ENCODE results near the gene SYTL2.

Gene SYTL2

DNA sequence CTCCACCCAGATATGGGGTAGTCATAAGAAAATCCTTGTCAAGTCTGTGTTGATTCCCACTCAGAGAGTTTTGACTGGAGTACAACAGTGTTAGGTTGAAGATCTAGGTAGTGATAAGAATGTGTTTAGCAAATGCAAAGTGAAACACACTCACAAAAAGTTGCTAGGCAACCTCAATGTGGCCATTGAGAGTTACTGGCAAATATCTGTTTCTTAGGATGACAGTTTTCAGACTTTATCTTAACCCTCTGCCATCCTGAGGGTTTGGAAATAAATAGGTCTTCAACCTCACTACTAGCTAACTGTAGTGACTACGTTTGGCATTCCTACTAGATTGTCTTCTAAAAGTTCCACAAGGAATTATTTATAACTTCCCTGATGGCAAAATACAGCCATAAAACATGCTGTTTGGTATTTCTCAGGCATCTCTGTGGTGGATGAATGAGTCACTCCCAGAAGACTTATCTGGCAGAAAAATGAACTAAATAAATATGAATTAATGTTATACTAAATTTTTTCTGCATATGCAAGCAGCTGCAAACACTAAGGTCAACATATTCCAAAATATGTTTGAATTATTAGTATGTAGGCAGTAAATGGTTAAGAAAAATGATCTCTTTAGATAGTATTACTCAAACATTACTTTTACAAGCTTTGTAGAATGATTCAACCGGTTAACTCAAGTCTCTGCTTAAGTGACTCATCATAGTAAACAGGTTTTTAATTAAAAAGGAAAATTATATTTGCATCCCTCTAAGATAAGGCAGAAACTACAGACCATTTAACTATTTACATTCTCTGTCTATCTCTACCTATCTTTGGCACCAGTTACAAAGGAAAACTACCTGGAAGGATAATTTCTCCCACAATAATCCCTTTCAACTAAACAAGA lies 17.1 kb upstream of the SYTL2 start:
- DNase-seq = no peak

DNA sequence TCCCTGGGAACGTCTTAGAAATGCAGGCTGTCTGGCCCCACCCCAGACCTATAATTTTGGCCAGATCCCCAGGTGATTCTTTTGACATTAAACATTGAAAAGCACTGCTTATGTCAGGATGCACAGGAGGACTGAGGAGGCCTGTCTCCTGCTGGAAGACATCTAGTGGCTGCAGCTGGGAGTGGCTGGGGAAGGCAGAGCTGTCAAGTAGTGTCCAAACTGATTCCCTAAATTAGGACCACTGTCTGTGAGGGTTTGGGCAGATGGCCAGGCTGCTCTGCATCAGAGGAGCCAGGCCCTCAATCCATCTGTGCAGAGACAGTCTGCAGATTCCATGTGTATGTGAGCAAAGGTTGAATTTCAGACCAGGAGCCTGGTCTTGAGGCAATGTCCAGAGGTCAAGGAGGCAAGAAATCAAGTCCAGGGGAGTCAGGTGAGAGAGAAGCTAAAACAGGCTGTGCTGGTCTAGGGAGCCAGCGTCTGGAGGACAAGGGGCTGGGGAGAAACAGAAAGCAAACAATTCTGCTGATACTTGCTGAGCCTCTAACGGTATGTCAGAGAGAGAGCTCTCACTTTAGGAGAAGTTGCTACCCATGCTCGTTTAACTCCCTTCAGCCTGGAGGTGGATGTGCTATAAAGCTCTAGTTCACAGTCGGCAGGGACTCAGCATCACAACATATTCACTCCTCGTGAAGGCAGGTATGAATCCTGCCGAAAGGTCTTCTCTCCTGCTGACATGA lies 15.3 kb upstream of the SYTL2 start:
- DNase-seq = no peak

DNA sequence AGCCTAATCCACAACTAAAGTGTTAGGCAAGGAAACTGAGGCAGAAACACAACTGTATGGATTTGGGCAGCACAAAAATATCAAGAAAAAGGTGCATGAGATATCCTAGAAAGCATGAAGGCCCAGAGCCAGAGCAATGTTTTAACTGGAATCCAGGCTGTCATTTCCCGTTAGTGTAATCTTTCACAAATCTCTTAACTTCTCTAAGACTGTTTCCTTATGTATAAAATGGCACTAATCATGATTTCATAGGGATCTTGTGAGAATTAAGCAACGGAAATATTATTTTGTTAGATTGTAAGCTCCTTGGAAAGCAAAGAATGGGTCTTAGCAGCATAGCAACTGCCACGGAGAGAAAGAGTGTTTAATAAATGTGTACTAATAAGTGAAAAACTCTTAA lies 14.7 kb upstream of the SYTL2 start:
- DNase-seq = no peak

DNA sequence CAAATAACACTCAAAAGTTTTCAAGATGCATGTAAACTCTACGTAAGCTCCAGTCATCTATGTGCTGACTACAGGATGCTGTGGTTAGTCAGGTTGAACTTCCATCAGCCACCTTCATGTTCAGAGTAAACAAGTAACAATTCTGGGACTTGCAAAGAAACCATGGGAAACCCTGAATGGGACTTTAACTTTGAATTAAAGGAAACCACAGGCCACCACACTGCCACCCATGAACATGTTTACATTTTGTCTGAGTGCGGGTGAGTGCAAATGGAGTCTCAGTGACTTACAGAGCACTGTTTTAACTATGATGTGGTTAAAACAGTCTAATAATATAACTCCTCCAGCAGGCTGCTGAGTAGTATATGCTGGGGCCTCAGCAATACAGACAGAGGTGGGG lies 12.9 kb upstream of the SYTL2 start:
- DNase-seq = no peak

DNA sequence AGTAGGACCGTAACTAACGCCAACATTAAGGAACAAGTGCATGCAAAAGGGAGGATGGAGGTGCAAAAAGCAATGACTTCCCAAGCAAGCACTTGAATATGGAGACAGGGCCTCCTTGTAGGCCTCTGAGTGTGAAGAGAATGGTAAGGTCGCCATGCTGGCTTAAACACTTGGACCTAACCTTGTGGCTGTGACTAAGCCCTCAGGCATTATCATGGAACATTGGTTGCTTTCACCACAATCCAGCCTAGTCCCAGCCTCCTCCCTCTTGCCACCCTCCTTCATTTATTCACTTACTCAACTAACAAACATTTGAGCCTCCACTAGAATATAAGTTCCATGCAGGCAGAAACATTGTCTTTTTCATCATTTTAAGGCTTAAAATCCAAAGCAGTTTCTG lies 11.9 kb upstream of the SYTL2 start:
- no peak for DNase-seq

DNA sequence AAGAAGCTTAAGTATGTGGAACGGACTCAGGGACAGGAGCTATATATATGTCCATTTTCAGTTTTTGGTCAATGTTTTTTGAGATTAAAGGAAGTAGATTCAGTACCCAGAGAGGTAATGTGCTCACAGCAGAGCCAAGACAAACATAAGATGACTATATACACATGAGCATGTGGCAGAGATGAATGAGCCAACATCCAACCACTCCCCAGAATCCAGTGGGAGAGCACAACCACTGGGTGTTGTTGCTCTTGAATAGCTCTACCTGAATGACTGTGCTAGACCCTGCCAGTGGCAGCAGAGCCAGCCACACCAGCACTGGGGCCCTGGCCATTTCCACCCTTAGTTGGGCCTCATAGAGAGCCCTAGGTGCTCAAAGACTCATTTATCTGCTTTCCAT lies 10.7 kb upstream of the SYTL2 start:
- no peak for DNase-seq

DNA sequence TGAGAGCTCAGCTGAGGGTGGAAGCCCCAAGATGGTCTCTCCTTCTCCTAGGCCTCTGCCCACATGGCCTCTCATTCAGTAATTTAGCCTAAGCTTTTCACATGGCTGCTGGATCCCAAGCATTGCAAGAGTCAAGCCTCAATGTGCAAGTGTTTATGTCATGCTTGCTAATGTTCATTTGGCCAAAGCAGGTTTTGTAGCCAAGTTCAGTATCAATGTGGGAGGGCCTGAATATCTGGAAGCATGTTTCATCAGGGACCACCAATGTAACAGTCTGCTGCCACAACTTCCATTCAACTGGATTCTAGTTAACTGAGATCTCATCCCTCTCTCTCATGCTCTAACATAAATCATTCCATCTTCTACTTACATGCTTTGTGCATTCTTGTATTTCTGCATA lies 8.5 kb upstream of the SYTL2 start:
- DNase-seq = no peak

DNA sequence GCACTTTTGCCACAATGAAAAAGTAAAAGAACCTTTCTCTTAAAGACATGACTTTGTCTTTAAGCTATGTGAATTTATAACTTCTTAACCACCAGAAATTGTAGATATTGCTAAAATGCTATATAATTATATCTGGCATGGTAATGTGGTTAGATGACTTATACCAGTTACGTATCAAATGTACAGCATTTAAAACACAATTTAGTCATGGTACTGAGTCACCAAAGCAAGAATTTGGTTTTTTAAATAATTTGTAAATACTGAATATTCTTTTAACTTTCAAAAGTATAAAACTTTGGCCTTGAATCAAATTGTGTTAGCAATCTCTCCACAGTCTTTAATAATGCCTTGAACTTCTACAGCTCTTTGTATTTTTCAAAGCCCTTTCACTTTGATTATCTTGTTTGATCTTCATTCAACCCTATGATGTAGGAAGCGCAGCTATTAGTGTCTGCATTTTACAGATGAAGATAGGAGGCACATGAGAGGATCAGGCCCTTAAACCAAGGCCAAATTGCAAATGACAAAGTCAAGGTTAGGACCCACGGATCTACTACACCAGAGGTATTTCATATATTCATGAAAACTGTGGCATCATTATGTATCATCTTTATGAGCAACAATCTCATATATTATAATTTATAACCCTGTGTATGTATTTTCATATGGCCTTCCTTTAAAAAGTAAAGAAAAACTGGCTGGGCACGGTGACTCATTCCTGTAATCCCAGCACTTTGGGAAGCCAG lies 4.4 kb upstream of the SYTL2 start:
- no peak for DNase-seq

DNA sequence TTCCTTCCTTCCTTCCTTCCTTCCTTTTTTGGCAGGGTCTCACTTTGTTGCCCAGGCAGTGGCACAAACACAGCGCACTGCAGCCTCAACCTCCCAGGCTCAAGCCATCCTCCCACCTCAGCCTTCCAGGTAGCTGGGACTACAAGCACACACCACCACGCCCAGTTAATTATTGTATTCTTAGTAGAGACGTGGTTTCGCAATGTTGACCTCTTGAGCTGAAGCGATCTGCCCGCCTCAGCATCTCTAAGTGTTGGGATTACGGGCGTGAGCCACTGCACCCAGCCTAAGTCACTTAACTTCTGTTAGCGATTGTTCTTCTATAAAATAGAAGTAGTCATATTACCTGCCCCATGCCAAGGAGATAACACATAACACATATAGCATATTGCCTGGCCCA lies 2.8 kb upstream of the SYTL2 start:
- peak; percentile 17 for DNase-seq

DNA sequence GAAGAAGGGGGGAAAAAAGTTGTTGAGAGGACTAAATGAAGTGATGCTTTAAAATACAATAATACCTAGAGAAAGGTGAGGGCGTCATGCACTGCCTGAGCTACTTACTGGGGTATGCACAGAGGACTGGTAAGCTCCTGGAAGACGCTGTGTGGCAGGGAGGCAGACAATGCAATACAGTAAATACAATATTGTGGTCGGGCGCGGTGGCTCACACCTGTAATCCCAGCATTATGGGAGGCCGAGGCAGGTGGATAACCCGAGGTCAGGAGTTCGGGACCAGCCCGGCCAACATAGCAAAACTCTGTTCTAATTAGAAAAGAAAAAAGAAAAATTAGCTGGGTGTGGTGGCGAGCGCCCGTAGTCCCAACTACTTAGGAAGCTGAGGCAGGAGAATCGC lies 683 bp upstream of the SYTL2 start:
- DNase-seq = no peak

DNA sequence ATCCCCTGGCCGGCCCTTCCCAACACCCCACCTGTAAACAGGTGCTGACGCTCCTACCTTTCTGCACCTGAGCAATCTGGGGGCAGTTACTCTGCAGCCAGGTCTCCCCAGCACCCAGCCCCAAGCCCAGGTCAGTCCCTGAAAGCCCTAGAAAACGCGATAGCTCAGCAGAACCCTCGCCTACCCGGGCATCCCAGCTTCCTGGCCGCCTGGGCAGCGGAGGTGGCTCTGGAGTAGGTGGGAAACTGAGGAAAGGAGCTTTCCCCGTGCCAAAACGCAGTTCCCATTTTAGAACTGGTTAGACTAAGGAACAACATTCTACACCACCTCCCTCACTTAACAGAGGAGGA lies 445 bp downstream of the SYTL2 start:
- DNase-seq = no peak

DNA sequence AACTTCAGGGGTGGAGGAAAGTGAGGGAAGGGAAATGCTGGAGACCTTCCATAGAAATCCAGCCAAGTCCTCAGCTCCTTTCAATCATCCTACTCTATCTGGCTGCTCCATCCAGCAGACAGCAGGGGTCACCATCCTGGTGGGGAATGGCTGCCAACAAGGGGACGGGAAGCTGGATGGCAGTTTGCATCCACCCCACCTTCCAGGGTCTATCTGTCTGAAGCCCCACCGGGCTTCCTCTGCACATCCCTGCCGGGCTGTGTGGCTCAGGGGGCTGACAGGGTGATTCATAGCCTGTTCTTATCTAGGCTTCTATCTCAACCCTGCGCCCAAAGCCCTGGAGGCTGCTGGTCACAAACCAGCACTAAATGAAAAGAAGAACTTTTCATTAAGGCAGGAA lies 1.1 kb downstream of the SYTL2 start:
- no peak for DNase-seq

DNA sequence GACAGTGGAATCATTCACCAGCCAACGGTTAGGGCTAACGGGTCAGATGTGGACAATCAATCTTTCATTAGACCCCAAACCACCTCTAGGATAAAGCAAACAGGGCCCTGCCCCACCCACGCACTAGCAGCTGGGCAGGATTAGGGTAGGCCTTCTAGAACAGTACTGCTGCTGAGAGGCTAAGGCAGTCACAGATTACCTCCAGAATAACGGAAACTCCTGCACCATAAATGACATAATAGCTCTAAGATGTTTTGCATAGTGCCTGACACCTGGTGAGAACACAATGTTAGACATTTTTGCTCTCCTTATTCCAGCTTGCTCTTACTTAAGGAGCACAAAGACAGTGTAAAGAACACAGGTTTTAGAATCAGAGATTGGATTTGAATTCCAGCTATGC lies 1.8 kb downstream of the SYTL2 start:
- no peak for DNase-seq

DNA sequence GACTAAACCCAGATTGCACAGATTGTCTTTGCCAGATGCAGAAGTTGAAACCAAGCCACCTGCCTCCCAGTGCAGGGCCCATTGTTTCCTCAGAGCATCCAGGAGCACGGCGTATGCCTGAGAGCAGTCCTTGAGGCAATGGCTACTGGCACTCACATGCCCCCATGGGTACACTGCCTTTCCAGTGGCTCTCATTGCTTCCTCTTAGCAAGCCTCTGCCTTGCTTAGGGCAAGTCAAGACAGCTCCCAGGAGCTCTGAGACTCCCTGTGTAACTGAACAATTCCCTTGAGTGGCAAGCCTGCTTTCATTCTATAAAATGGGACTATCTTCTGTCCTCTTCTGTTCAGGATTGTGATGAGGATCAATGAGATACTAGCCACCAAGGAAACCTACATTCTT lies 4.1 kb downstream of the SYTL2 start:
- DNase-seq = no peak

DNA sequence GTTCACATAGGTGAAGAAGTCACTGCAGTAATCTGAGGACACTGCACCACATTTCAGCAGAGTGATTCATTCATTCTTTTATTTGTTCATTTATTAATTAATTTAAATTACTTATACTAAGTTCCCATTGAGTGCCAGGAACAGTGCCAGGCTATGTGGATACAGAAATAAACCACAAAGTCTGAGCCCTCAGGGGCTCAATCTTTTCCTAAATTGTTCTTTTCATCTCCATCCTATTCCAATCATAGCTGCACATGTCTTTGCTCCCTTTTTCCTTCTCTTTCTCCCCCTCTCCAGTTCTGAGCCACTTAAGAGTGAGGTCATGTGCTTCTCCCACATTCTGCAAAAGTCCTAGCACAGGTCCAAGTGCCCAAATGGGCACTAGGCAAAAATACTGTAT lies 4.9 kb downstream of the SYTL2 start:
- DNase-seq = no peak

DNA sequence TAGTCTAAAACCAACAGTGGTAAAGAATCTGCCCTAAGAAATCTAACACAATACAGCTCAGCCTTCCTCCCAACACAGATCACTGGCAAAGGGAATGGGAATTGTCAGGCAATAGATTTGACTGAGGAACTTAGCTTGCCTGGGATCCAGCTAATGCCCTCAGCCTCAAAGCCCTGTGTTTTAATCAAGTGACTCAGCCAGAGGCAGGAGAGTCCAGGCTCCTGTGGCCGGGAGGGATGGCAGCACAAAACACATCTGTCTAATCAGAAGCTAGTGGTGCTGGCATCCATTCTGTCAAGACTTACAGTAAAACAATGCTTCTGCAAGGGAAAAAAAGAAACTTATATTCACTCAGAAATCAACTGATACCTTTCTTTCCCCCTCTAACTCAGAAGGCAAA lies 5.6 kb downstream of the SYTL2 start:
- DNase-seq = no peak

DNA sequence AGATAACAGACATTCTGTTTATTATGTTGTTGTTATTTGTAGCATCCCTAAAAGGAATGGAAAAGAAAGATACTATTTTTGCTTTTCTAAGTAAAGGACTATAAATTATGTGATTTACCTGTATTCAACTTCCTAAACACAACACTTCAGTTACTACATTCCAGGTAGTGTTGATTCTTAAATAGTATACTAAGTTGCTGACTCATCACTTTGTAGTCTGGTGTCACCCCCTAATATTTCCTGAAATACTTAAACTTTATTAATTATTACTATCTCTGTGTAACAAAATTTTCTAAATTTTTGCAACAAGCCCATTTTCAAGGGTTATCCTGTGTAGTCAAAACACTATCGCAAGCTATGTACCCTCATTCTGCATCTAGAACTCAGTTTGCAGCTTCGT lies 7.0 kb downstream of the SYTL2 start:
- no peak for DNase-seq

DNA sequence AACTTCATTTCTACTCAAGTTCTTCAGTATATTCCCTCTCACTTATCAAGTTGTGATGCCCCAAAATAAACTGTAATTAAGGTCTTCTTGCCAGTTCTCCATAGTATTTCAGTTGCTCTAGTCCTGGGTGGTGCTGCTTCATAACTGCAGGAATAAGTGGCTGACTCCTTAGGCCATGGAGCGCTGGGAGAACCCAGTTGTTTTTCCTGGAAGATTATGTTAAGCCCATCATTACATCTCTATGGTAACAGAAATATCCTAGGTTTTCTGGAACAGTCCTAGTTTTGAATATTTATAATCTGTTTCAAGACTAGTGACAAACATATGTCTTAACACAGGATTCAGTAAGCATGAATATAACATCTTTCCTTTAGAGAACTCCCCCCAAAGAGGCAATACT lies 7.6 kb downstream of the SYTL2 start:
- DNase-seq = no peak

DNA sequence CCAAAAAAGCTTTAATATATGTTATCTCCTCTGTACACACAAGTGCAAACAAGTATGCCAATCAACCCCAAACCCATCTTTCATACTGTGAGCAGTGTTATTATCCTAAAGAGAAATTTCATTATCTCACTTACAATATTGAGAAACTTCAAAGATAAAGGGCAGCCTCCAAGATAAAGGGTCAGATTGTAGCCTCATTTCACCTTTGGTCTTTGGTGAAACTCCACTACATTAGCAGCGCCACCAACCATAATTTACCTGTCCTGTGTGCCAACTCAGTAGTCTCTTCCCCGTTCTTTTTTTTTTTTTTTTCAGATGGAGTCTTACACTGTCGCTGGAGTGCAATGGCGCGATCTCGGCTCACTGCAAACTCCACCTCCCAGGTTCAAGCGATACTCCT lies 9.4 kb downstream of the SYTL2 start:
- DNase-seq = no peak

DNA sequence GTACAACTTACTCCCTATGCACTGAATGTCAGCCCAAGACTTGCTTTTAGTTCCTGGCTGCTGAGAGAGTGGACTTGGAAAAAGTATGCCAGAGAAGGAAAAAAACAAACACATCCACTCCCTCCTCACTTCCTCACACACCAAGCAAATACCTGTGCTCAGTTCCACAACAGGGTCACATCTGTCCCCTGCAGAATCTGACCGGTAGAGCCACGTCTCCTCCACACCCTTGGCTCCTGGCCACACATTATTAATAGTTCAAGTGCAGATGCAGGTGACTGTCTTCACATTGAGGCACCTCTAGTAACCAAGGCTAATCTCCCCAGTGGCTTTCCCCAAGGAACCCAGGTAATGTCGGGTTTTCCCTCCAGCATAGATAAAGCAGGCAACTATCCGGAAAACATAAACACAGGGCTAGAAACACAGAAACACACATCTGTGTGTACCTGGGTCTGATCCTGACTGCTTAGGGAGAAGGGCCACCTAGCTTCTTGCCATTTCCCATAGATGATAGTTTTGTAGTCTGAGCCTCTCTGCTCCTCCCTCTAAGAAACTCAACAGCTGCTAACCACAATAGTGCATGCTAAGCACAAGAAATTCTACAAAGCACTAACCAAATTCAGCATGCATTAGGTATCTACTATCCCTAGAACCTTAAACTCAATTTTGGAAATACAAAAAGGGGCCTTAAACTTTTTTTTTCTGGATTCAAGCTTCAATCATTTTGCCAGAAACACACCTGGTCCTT lies 10.2 kb downstream of the SYTL2 start:
- DNase-seq = no peak

DNA sequence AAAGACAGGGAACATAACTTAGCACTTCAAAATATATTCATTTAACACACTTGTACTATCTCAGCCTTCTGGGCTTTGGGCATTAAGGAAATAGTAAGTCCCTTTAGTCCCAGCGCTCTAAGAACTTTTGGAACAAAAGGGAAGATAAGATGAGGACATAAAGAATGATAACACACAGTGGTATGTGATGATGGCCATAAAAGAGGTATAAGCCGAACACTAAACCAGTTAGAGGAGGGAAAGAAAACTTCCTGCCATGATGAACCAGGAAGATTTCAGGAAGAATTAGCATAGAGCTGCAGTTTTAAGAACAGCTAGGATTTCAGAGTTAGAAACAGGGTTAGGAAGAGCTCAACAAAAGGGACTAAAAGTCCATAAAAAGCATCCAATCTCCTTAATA lies 11.8 kb downstream of the SYTL2 start:
- DNase-seq = no peak

DNA sequence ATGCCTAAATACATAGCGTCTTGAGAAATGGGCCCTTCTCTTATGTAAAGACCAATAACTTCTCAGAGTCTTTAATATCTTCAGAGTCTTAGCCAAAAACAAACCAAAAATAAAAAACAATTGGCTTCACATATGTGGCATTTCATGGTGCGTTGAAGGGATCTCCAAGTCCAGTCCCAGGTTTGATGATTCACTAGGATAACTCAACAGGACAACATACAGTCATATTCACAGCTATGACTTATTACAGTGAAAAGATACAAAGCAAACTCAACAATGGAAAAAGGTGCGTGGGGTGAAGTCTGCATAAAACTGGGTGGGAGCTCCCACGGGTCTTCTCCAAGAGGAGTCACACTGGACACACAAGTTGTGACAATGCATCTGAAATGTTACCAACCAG lies 12.6 kb downstream of the SYTL2 start:
- DNase-seq = no peak

Measured in NCI-H2227 treated with DMSO at 0.1 percent for 48 hours (cell line).